DMS 273 treated with DMSO at 0.1 percent for 48 hours (cell line): ENCODE results near the gene LMCD1.

Source experiments
- DNase-seq: peaks from one replicate; lab custom pipeline; 2025; lab: John Stamatoyannopoulos, UW

The LMCD1 gene

DNA sequence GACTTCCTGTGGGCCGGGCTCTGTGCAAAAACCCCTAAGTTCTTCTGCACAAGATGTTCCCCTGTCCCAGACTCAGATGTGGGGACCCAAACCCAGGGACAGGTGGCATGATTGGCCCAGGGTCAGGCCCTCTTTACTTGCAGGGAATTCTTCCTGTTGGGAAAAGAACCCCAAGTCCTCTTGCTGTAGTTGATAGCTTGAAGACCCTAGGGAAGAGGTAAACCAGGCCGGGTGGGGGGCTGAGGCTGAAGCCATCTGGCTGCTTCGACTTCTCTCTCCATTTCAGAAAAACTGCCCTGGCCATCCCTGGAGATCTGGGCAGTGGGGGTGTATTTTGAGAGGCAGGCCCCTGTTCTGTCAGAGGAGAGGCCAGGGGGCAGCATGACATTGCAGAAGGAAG lies 119.5 kb downstream of the LMCD1 start:
- no peak for DNase-seq

DNA sequence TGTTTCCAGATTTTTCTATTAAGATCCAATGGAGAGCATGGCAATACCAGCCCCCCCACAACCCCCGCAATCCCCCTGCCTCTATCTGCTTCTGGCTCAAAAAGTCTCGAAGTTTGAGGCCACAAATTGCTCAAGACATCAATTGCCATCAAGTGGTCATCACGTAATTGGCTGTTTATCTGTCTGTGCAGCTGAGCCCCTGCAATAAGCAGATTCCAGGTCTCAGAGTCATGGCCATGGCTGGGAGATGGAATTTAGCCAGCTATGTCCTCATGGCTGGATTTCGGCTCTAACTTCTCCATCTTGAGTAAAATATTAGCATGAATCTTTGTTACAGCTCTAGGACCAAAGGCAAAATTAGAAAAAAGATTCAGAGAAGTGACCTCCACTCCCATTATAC lies 120.2 kb downstream of the LMCD1 start:
- DNase-seq: no peak

DNA sequence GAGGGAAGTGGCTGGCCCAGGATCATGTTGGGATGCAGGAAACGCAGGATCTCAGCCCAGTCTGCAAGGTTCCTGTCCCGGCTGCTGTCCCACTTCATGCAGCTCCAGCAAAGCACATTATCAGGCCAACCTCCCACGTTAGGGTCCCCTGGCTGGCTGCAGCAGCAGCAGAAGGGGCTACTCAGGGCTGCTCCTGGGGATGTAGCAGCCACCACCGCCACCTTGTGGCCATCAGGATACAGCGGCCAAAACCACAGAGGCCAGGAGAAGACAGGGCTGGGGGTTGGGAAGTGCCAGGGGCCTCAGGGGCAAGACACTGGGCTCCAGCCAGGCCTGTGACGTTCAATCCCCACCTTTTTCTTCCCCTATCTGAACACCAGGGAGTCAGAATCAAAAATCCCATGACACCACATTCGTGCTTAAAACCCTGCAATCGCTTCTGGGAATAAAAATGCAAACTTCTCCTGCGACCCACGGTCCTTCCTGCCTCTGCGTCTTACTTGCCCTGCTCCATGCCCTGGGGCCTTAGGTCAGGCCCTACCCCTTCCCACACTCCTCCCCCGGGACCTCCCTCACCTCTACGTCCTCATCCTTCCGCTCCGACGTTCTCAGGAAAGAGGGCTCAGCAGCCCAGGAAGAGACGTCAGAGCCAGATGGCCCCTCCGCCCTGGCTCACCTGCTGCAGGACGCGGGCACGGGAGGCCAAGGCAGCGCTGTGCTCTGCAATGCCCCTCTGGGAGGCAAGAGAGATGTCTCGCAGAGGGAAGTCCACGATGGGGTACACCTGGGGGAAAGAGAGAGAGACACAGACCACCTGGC lies 121.5 kb downstream of the LMCD1 start:
- no peak for DNase-seq

DNA sequence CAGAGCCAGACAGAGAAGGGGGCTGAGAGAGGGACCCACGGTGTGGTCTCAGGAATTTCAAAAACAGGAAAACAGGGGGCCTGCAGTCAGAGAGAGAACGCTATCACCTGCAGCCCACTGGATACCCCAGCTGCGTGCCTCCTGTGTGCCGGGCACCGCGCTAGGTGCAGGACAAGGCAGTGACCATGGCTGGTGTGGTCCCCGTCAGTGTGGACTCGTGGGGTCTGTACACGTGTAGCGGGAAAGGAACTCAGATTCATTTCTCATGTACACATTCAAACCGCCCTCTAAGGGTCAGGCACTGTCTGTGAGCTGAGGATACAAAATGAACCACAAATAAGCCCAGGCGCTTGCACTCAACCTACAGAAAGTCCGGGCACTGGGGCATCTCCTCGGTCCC lies 122.1 kb downstream of the LMCD1 start:
- DNase-seq: no peak
